ENCODE data around the gene PLA2G12A. TPM values are rescaled to one million over a fixed set of nuclear protein-coding genes. Genes with fewer than 3 reads are reported as not detected.

PLA2G12A gene
- total and polyA plus RNA-seq, 2 donors (not counting 3 experiments of a cell fraction or from before 2014, with no cell fraction given) = 21.6 to 27.1 TPM

- Histone ChIP-seq H3K36me3 (ENCODE audit: control insufficient read depth in 2 of 2, extremely low read depth in 1 of 2, insufficient read depth in 2 of 2, low read length in 2 of 2) (peaks cover 12 to 15% of the 10 kb centered on the region in 2 experiments), H3K9me3 (replicated peaks; ENCODE audit: control insufficient read depth, insufficient read depth, low read length) (no peaks in the 10 kb centered on the region), H3K27ac (ENCODE audit: insufficient read depth, low read depth, low read length) (no peak overlapping the region), H3K4me1 (ENCODE audit: control insufficient read depth, extremely low read depth, insufficient read depth, low read length) (no peaks in the 10 kb centered on the region), H3K79me2 (ENCODE audit: control insufficient read depth, insufficient read depth, low read length) (no peaks in the 10 kb centered on the region), H2AFZ (ENCODE audit: low read depth, low read length) (no peak overlapping the region), H3K27me3 (ENCODE audit: control insufficient read depth in 2 of 2, insufficient read depth in 2 of 2, low read length in 2 of 2) (no peaks in the 10 kb centered on the region), H3K4me2 (ENCODE audit: insufficient read depth, low read length) (no peak overlapping the region), H3K9ac (replicated peaks; ENCODE audit: extremely low read depth, insufficient read depth, low read length) (no peak overlapping the region), H4K20me1 (replicated peaks; ENCODE audit: control insufficient read depth, extremely low read depth, insufficient read depth, low read length) (no peaks in the 10 kb centered on the region), H3K4me3 (replicated peaks in 1 of 3; ENCODE audit: insufficient read depth in 1 of 3, low read depth in 1 of 3, low read length in 3 of 3) (no peak overlapping the region), H3K9me1 (replicated peaks; ENCODE audit: control insufficient read depth, extremely low read depth, insufficient read depth, low read length) (no peaks in the 10 kb centered on the region)
- no TSS peak for BruUV-seq (replicated peaks)
- ChIA-PET CTCF (no interaction called here), POLR2A (no interaction called here)
- no peak for DNase-seq (ENCODE audit: low read depth, low spot score)
- FAIRE-seq = no peak
- no peak for TF ChIP-seq POLR2AphosphoS5 (IDR thresholded peaks at IDR 0.05; ENCODE audit: insufficient read depth, low read depth, low read length)
- no peak for TF ChIP-seq POLR2A (IDR thresholded peaks at IDR 0.05; ENCODE audit: low read depth, low read length)
- no peak for TF ChIP-seq CTCF (IDR thresholded peaks at IDR 0.05; ENCODE audit: extremely low read depth in 1 of 2, insufficient read depth in 1 of 2, low read depth in 1 of 2, low read length in 2 of 2)
- TF ChIP-seq GATA2 (IDR thresholded peaks at IDR 0.05; ENCODE audit: insufficient read depth, insufficient read length, low read depth, low read length) = no peak
- TF ChIP-seq, protein P1, sequence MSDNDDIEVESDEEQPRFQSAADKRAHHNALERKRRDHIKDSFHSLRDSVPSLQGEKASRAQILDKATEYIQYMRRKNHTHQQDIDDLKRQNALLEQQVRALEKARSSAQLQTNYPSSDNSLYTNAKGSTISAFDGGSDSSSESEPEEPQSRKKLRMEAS (IDR thresholded peaks at IDR 0.05; ENCODE audit: insufficient read depth, insufficient read length) = no peak
- no peak for TF ChIP-seq FOS (IDR thresholded peaks at IDR 0.05; ENCODE audit: borderline replicate concordance, insufficient read depth, low read length)
- no peak for TF ChIP-seq JUN (IDR thresholded peaks at IDR 0.05; ENCODE audit: borderline replicate concordance, insufficient read depth, insufficient read length, low read depth)
- dilution Hi-C loops (cut with MboI; ENCODE audit: extremely low pct_ligation_motif_present, low sequenced_read_pairs) = no loop called here
- intact Hi-C loops (cut with micrococcal nuclease) = no loop called here
These were observed 38.4 kb downstream of the PLA2G12A start for GRCh38 chr4:109691411-109691920.

Data from endothelial cell of umbilical vein (primary cell).